GM23248 (cell line): Measurements from ENCODE around the gene ISCA1. TPM values are rescaled to one million over a fixed set of nuclear protein-coding genes. Genes with fewer than 3 reads are reported as not detected.
"Not testable (repeated sequence)": the region's sequence is repeated elsewhere in the genome, so short reads cannot be mapped to it uniquely, and the experiment has no call there.

Source experiments
- DNase-seq: peaks from one replicate; pipeline ENCODE4 v3.0.0-alpha.2; 2015
- H2AFZ ChIP-seq: fragments of 200-600 bp; sonication (generic); 2 replicates; pipeline ENCODE4 v1.6.1; 2016; ENCODE audit warnings: antibody characterized with exemption
- H3F3A ChIP-seq: fragments of 200-600 bp; sonication (generic); 2 replicates; pipeline ENCODE4 v1.6.1; 2016; ENCODE audit warnings: mild to moderate bottlenecking, antibody characterized with exemption, mixed run types; ENCODE audit not compliant: insufficient read depth
- H3K27ac ChIP-seq: fragments of 200-600 bp; sonication (generic); 2 replicates; pipeline ENCODE4 v1.5.1; 2016; ENCODE audit warnings: mild to moderate bottlenecking
- H3K27me3 ChIP-seq: fragments of 200-600 bp; sonication (generic); replicated peaks from 2 replicates; pipeline ENCODE4 v1.6.1; 2016; ENCODE audit warnings: mild to moderate bottlenecking; ENCODE audit not compliant: insufficient read depth
- H3K36me3 ChIP-seq: fragments of 200-600 bp; sonication (generic); 2 replicates; pipeline ENCODE4 v1.6.1; 2016; ENCODE audit warnings: low read depth, mild to moderate bottlenecking
- H3K4me1 ChIP-seq: fragments of 200-600 bp; sonication (generic); 2 replicates; pipeline ENCODE4 v1.6.1; 2016; ENCODE audit warnings: mild to moderate bottlenecking; ENCODE audit not compliant: insufficient read depth
- H3K4me2 ChIP-seq: fragments of 200-600 bp; sonication (generic); one replicate; pipeline ENCODE4 v1.6.1; 2016; ENCODE audit warnings: mild to moderate bottlenecking; ENCODE audit not compliant: unreplicated experiment
- H3K4me3 ChIP-seq: fragments of 200-600 bp; sonication (generic); 2 replicates; pipeline ENCODE4 v1.5.1; 2016; ENCODE audit warnings: mild to moderate bottlenecking
- H3K79me2 ChIP-seq: fragments of 200-600 bp; sonication (generic); 2 replicates; pipeline ENCODE4 v1.6.1; 2016; ENCODE audit warnings: mild to moderate bottlenecking; ENCODE audit not compliant: insufficient read depth
- H3K9ac ChIP-seq: fragments of 200-600 bp; sonication (generic); 2 replicates; pipeline ENCODE4 v1.6.1; 2016; ENCODE audit warnings: mild to moderate bottlenecking
- H3K9me2 ChIP-seq: fragments of 200-600 bp; sonication (generic); 2 replicates; pipeline ENCODE4 v1.6.1; 2016; ENCODE audit warnings: mixed run types, mild to moderate bottlenecking, moderate library complexity; ENCODE audit not compliant: insufficient read depth
- H3K9me3 ChIP-seq: fragments of 200-600 bp; sonication (generic); one replicate; pipeline ENCODE4 v1.6.1; 2017; ENCODE audit warnings: low read depth
- H4K20me1 ChIP-seq: fragments of 200-600 bp; sonication (generic); 2 replicates; pipeline ENCODE4 v1.6.0; 2016; ENCODE audit not compliant: insufficient read depth
- EZH2 ChIP-seq: fragments of 200-600 bp; sonication (generic); IDR thresholded peaks from 2 replicates; pipeline ENCODE4 v1.6.1; 2018; ENCODE audit warnings: antibody characterized with exemption, mild to moderate bottlenecking; ENCODE audit not compliant: insufficient read depth, poor library complexity, severe bottlenecking
- EZH2phosphoT487 ChIP-seq: fragments of 200-600 bp; sonication (generic); IDR thresholded peaks from 2 replicates; pipeline ENCODE4 v1.6.1; 2018; ENCODE audit warnings: antibody characterized with exemption, moderate library complexity, mild to moderate bottlenecking, low read depth; ENCODE audit not compliant: insufficient read depth
- WGBS, 2 experiments: methylation state at CpG; one replicate each; pipeline ENCODE4 v1.1.6; 2015 to 2017; ENCODE audit warnings: low lambda C conversion rate in 2 of 2, low coverage in 1 of 2; ENCODE audit errors: missing lambda C conversion rate in 2 of 2; 5-methylcytosine and 5-hydroxymethylcytosine counted together
- in situ Hi-C: fragments of 300-500 bp; cut with MboI; formaldehyde crosslinking; loops from 2 replicates; pipeline ENCODE4 v1.15.0; 2020
- polyA plus RNA-seq: library from polyadenylated mRNA; unstranded; fragments of >200 nt; fragmentation: Nextera tagmentation; extraction: Ambion mirVana; gene quantifications from 2 replicates; pipeline ENCODE4 v1.2.1, GENCODE V29; 2016
- total RNA-seq: library from RNA; depleted of rRNA; stranded (reverse); fragments of >200 nt; shearing (Covaris generic); gene quantifications from 2 replicates; pipeline ENCODE4 v1.2.3, GENCODE V29; 2014

The ISCA1 gene
- total and polyA plus RNA-seq, 2 experiments from 2014 or later = 45.4 to 46.7 TPM

- WGBS, 2 experiments = 93% methylated on average over 11 of the region's 11 CpGs
- Histone ChIP-seq H3K36me3 (peaks cover 79% of the 10 kb centered on the region), H4K20me1 (no peaks in the 10 kb centered on the region), H3K9me3 (no peaks in the 10 kb centered on the region), H3K27ac (no peak overlapping the region), H3K9ac (no peak overlapping the region), H3K27me3 (no peaks in the 10 kb centered on the region), H3F3A (no peaks in the 10 kb centered on the region; the same call in 1 of the 2 replicates), H3K9me2 (no peaks in the 10 kb centered on the region), H3K4me2 (no peak overlapping the region), H3K4me3 (no peak overlapping the region), H2AFZ (no peak overlapping the region), H3K79me2 (peaks cover 7% of the 10 kb centered on the region; the same call in 1 of the 2 replicates), H3K4me1 (no peaks in the 10 kb centered on the region)
- TF ChIP-seq EZH2 (no peak), EZH2phosphoT487 (no peak)
- in situ Hi-C loops = no loop called here
- DNase-seq = no peak
Observed at GRCh38 chr9:86298873-86299272, 16.5 kb upstream of the ISCA1 start.

GRCh38 chr9:86290341-86290740, 8.0 kb upstream of the ISCA1 start:
- H3K27ac ChIP-seq, DNase-seq, H2AFZ ChIP-seq, H3K4me2 ChIP-seq, H3K9ac ChIP-seq, H3K4me1 ChIP-seq, H3K27me3 ChIP-seq, H4K20me1 ChIP-seq, in situ Hi-C loops, H3K9me3 ChIP-seq, H3K4me3 ChIP-seq, H3F3A ChIP-seq, H3K9me2 ChIP-seq: not testable (repeated sequence)
- Histone ChIP-seq H3K36me3 (peaks cover 15% of the 10 kb centered on the region; the same call in 1 of the 2 replicates), H3K79me2 (peaks cover 10% of the 10 kb centered on the region; the same call in 1 of the 2 replicates)
- WGBS, 2 experiments = 98% methylated on average over 6 of the region's 6 CpGs

GRCh38 chr9:86288499-86289198, 6.3 kb upstream of the ISCA1 start:
- no peaks in the 10 kb centered on the region for H3K9me3 ChIP-seq
- 84 to 87% methylated on average over 6 of the region's 6 CpGs for WGBS, 2 experiments
- no peaks in the 10 kb centered on the region for H4K20me1 ChIP-seq
- peaks cover 5% of the 10 kb centered on the region; the same call in 1 of the 2 replicates for H3K79me2 ChIP-seq
- peaks cover 12% of the 10 kb centered on the region; the same call in 1 of the 2 replicates for H3K36me3 ChIP-seq
- no peaks in the 10 kb centered on the region for H3K9me2 ChIP-seq
- H3K4me3 ChIP-seq = no peak overlapping the region
- peaks cover 10% of the 10 kb centered on the region for H3F3A ChIP-seq
- H3K9ac ChIP-seq = no peak overlapping the region
- H3K27ac ChIP-seq = no peak overlapping the region
- H3K4me1 ChIP-seq = no peaks in the 10 kb centered on the region
- H3K4me2 ChIP-seq = no peak overlapping the region
- H2AFZ ChIP-seq = no peak overlapping the region
- in situ Hi-C loops = no loop called here
- TF ChIP-seq EZH2phosphoT487 (no peak), EZH2 (no peak)
- no peaks in the 10 kb centered on the region for H3K27me3 ChIP-seq
- no peak for DNase-seq

GRCh38 chr9:86287013-86287412, 4.7 kb upstream of the ISCA1 start:
- H3K27me3 ChIP-seq = no peaks in the 10 kb centered on the region
- peaks cover 12% of the 10 kb centered on the region; the same call in 1 of the 2 replicates for H3K36me3 ChIP-seq
- H3K4me2 ChIP-seq = no peak overlapping the region
- no peak overlapping the region for H3K27ac ChIP-seq
- H3F3A ChIP-seq = peaks cover 17% of the 10 kb centered on the region
- no peak overlapping the region for H3K9ac ChIP-seq
- H3K4me1 ChIP-seq = peaks cover 4% of the 10 kb centered on the region; the same call in 1 of the 2 replicates
- no peaks in the 10 kb centered on the region for H3K9me3 ChIP-seq
- H3K79me2 ChIP-seq = peaks cover 5% of the 10 kb centered on the region; the same call in 1 of the 2 replicates
- in situ Hi-C loops = no loop called here
- H3K4me3 ChIP-seq = no peak overlapping the region
- peak; percentile 63 for DNase-seq
- no peaks in the 10 kb centered on the region for H4K20me1 ChIP-seq
- H3K9me2 ChIP-seq = no peaks in the 10 kb centered on the region
- TF ChIP-seq EZH2phosphoT487 (no peak), EZH2 (no peak)
- WGBS, 2 experiments = 56 to 62% methylated on average over 7 of the region's 7 CpGs
- no peak overlapping the region for H2AFZ ChIP-seq
